GM19193 (cell line): Measurements from ENCODE around the gene SCGB2B2.

Source experiments
- POLR2A ChIP-seq: IDR thresholded peaks from 4 replicates; pipeline ENCODE4 v1.6.1; 2011; ENCODE audit not compliant: insufficient read depth, insufficient read length; ENCODE audit errors: extremely low read depth

SCGB2B2 gene

DNA sequence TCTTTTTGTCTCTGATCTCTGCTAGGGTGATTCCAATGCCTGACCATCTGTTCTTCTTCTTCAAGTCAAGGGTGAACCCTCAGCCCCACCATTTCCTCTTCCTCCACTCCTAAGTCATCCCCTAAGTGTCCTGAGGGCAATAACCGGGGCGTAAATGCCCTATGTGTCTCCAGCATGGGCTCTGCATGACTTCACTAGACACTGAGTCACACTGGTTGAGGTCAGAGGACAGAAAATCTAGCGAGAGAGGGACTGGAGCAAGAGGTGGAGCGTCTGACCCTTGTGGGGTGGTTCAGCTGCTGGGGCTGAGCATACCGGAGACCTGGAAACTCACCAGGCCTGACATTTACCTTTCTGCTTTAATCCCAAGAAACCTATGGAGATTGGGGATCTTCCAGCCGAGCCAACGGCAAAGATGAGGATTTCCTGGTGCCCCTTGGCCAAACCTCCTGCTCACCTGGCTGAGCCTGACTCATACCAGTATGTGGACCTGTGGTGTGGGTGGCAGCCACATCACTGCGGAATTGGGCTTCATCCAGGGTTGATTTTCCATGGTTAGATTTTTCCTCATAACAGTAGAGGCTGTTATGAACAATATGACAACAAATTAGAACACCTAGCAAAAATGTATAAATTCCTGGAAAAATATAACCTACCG is 26.9 kb downstream of the SCGB2B2 start:
- no peak for TF ChIP-seq POLR2A

DNA sequence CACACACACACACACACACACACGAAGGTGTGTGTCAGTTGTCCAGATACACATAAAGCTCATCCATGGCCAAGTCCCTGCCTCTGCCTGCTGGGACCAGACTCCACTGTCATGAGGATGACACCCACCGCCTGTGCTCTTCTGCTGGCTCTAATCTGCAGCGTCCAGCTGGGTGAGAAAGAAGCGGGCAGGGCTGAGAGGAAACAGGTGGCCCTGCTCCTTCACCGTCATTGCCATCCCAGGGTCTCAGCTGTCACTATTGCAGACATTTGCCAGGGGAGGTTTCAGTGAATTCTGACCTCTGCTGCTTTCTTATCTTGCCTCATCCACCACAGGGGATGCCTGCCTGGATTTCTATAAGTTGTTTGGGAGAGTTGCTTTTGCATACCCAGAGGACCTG is 31.4 kb downstream of the SCGB2B2 start:
- no peak for TF ChIP-seq POLR2A

DNA sequence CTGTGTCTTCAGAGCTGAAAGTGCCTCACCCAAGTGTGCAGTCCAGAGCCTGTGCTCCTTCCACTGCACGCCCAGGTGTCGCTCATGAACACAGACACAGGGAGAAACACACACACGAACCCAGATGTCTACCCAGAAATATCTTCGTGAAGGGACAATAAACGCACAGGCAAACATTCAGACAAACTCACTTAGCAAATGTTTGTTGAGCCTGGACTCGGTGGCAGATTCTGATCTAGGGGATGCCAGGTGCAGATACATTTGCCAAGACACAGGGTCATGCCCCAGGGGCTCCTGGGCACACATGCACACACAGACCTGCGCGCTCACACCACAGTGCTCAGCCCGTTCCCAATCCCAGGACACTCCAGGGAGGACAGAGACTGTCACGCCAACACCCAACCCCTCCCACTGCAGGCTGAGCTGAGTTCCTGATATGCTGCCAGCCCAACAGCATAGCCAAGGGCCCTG is 31.9 kb downstream of the SCGB2B2 start:
- no peak for TF ChIP-seq POLR2A

DNA sequence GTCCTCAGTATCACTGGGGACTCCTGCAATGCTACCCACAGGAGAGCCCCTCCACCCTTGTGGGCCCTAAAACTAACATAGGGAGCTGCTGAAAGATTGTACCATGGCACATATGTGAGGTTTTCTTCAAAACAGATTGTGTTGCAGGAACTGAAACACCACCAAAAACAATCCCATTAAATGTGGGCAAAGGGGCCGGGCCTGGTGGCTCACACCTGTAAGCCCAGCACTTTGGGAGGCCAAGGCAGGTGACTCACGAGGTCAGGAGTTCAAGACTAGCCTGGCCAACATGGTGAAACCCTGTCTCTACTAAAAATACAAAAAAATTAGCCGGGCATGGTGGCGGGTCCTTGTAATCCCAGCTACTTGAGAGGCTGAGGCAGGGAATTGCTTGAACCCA is 34.7 kb downstream of the SCGB2B2 start:
- TF ChIP-seq POLR2A = no peak

DNA sequence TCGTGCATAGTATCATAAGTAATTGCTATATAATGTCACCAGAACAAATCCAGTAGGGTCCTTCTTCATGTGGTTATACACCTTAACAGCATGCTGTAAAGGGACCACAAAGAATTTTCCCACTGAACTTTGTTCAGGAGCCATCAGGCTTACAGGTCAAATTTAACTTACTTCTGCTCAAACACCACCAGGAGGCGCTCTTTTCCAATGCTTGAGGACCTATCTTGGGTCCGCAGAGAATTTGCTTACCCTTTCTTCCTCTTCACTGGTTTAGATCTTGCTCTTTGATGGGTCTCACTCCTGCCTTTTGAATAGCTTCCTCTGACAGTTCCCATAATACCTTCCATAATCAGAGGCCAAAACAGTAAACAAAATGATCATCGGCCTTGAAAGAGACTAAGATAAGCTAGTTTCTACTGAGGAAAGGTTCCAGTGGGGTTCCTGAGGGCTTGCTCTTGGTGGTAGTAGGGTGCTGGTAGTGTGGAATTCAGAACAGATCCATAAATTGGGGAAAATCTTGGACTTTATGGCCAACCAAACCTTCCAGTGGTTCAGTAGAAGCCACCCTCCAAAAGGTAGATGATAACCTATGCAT is 37.4 kb downstream of the SCGB2B2 start:
- TF ChIP-seq POLR2A = no peak

DNA sequence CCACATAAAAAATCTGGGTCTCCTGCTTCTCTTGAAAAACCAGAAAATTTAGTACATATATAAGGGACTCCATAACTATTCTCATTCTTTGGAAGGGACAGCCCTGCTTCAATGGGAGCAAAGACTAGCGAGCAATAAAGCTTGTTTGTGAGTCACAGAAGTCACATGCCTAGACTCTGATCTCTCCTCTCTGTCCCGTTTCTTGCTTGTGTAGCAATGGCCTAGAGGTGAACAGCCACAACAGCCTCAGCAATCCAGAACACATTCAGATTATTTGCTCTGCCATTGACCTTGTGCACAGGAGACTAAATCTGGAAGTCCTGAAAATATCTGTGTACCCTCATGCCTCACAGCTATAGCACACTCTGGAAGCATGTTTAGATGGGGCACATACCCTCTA is 43.2 kb downstream of the SCGB2B2 start:
- TF ChIP-seq POLR2A = no peak
